HepG2 (cell line): ENCODE results near the gene CLIP2. TPM values are rescaled to one million over a fixed set of nuclear protein-coding genes. Genes with fewer than 3 reads are reported as not detected.

ENCODE experiments used
- ARID2 ChIP-seq: sonication (generic); formaldehyde crosslinking; IDR thresholded peaks from 2 replicates; pipeline ENCODE4 v1.8.1; 2022; ENCODE audit warnings: mild to moderate bottlenecking, missing genetic modification reagents, borderline replicate concordance
- ATF7-NPFF ChIP-seq: sonication (generic); formaldehyde crosslinking; IDR thresholded peaks from 2 replicates; pipeline ENCODE4 v1.8.1; 2023; ENCODE audit warnings: mild to moderate bottlenecking, low read depth, missing genetic modification reagents, moderate library complexity
- BORCS8-MEF2B ChIP-seq: sonication (generic); formaldehyde crosslinking; IDR thresholded peaks from 2 replicates; pipeline ENCODE4 v1.8.0; 2022; ENCODE audit warnings: mild to moderate bottlenecking, missing genetic modification reagents
- CBX2 ChIP-seq, 2 experiments: fragments of 200-600 bp in 1 of 2; sonication (generic); formaldehyde crosslinking in 1 of 2; IDR thresholded peaks; 2 replicates each; pipeline versions ENCODE4 v1.7.0 to v1.8.1; 2018 to 2022; ENCODE audit warnings: low read depth in 2 of 2, low read length in 1 of 2, mild to moderate bottlenecking in 1 of 2, missing genetic modification reagents in 1 of 2
- CREM ChIP-seq, 2 experiments: sonication (generic) in 1 of 2; formaldehyde crosslinking in 1 of 2; IDR thresholded peaks; 2 replicates each; pipeline versions ENCODE4 v1.4.0 to v1.6.1; 2016 to 2020; ENCODE audit warnings: antibody characterized with exemption in 1 of 2, mild to moderate bottlenecking in 1 of 2, missing genetic modification reagents in 1 of 2
- FOSL1 ChIP-seq: sonication (generic); formaldehyde crosslinking; IDR thresholded peaks from 2 replicates; pipeline ENCODE4 v1.9.0; 2021; ENCODE audit warnings: missing genetic modification reagents, borderline replicate concordance
- LBX2 ChIP-seq: sonication (generic); formaldehyde crosslinking; IDR thresholded peaks from 2 replicates; pipeline ENCODE4 v1.5.0; 2020; ENCODE audit warnings: missing genetic modification reagents, mild to moderate bottlenecking, borderline replicate concordance
- LCORL ChIP-seq, 2 experiments: fragments of 450-650 bp in 1 of 2; sonication (generic) in 1 of 2; formaldehyde crosslinking in 1 of 2; IDR thresholded peaks; 2 replicates each; pipeline versions ENCODE4 v1.5.0 to v1.6.1; 2017 to 2020; ENCODE audit warnings: antibody characterized with exemption in 1 of 2, missing genetic modification reagents in 1 of 2
- NFE2L2 ChIP-seq: fragments of 150-350 bp; IDR thresholded peaks from 2 replicates; pipeline ENCODE4 v1.6.1; 2014; ENCODE audit warnings: low read length
- SMAD1 ChIP-seq: sonication (generic); formaldehyde crosslinking; IDR thresholded peaks from 2 replicates; pipeline ENCODE4 v1.4.0; 2020; ENCODE audit warnings: missing genetic modification reagents, low read depth, mild to moderate bottlenecking, borderline replicate concordance
- SRF ChIP-seq: IDR thresholded peaks from 2 replicates; pipeline ENCODE4 v1.6.1; 2011; ENCODE audit warnings: mild to moderate bottlenecking, low read depth, low read length, moderate library complexity
- TFDP2 ChIP-seq: sonication (generic); formaldehyde crosslinking; IDR thresholded peaks from 2 replicates; pipeline ENCODE4 v1.4.0; 2020; ENCODE audit warnings: missing genetic modification reagents
- THYN1 ChIP-seq: sonication (generic); formaldehyde crosslinking; IDR thresholded peaks from 2 replicates; pipeline ENCODE4 v1.8.1; 2023; ENCODE audit warnings: low read depth, mild to moderate bottlenecking, moderate library complexity, missing genetic modification reagents, borderline replicate concordance
- ZBED4 ChIP-seq: sonication (generic); formaldehyde crosslinking; IDR thresholded peaks from 2 replicates; pipeline ENCODE4 v1.4.0; 2020; ENCODE audit warnings: missing genetic modification reagents, borderline replicate concordance
- ZBTB21 ChIP-seq: sonication (generic); formaldehyde crosslinking; IDR thresholded peaks from 2 replicates; pipeline ENCODE4 v1.4.0; 2020; ENCODE audit warnings: missing genetic modification reagents
- ZFP37 ChIP-seq: sonication (generic); formaldehyde crosslinking; IDR thresholded peaks from 2 replicates; pipeline ENCODE4 v1.4.0; 2020; ENCODE audit warnings: missing genetic modification reagents, borderline replicate concordance
- ZFY ChIP-seq: sonication (generic); formaldehyde crosslinking; IDR thresholded peaks from 2 replicates; pipeline ENCODE4 v1.4.0; 2020; ENCODE audit warnings: missing genetic modification reagents
- ZNF101 ChIP-seq: sonication (generic); formaldehyde crosslinking; IDR thresholded peaks from 2 replicates; pipeline ENCODE4 v1.4.0; 2020; ENCODE audit warnings: mild to moderate bottlenecking, low read depth, missing genetic modification reagents, borderline replicate concordance
- ZNF143 ChIP-seq: sonication (generic); formaldehyde crosslinking; IDR thresholded peaks from 2 replicates; pipeline ENCODE4 v1.4.0; 2020; ENCODE audit warnings: missing genetic modification reagents
- ZNF333 ChIP-seq: sonication (generic); formaldehyde crosslinking; IDR thresholded peaks from 2 replicates; pipeline ENCODE4 v1.4.0; 2020; ENCODE audit warnings: mild to moderate bottlenecking, missing genetic modification reagents, borderline replicate concordance
- ZNF33A ChIP-seq: sonication (generic); formaldehyde crosslinking; IDR thresholded peaks from 2 replicates; pipeline ENCODE4 v1.5.1; 2020; ENCODE audit warnings: missing genetic modification reagents, mild to moderate bottlenecking, moderate library complexity, borderline replicate concordance
- ZNF558 ChIP-seq: sonication (generic); formaldehyde crosslinking; IDR thresholded peaks from 2 replicates; pipeline ENCODE4 v1.9.0; 2022; ENCODE audit warnings: mild to moderate bottlenecking, missing genetic modification reagents, borderline replicate concordance
- ZNF776 ChIP-seq: sonication (generic); formaldehyde crosslinking; IDR thresholded peaks from 2 replicates; pipeline ENCODE4 v1.4.0; 2020; ENCODE audit warnings: mild to moderate bottlenecking, missing genetic modification reagents
- polyA plus RNA-seq, 8 experiments: library from polyadenylated mRNA; depleted of rRNA in 3 of 8; stranded (reverse) in 7 of 8; unstranded in 1 of 8; fragments of >200 nt; fragmentation: Illumina TruSeq in 4 of 8; extraction: Trizol in 4 of 8; gene quantifications; 2 replicates each; pipeline versions ENCODE4 v1.2.1 to v1.2.3, GENCODE V29; 2011 to 2016; ENCODE audit warnings: low read depth in 4 of 8, missing spikeins in 1 of 8, mixed read lengths in 1 of 8; ENCODE audit not compliant: insufficient read depth in 1 of 8
- total RNA-seq, 5 experiments: library from RNA; depleted of rRNA; stranded (reverse); fragments of >200 nt; fragmentation: Illumina TruSeq; extraction: Trizol; gene quantifications; 2 replicates each; pipeline ENCODE4 v1.2.3, GENCODE V29; 2016; ENCODE audit warnings: low read depth in 1 of 5

CLIP2 gene
- total and polyA plus RNA-seq, 2 of the 13 experiments (the other 11 are each of a cell fraction or from before 2014, with no cell fraction given): 6.5 to 17.4 TPM

GRCh38 chr7:74263399-74264120, 25.6 kb upstream of the CLIP2 start (continued):
- TF ChIP-seq ZNF33A (CRISPR knock-in tag) (no peak), ZNF143 (no peak), ZNF558 (CRISPR knock-in tag) (no peak), THYN1 (CRISPR knock-in tag) (no peak), TFDP2 (no peak), ATF7-NPFF (no peak), ZNF776 (no peak), BORCS8-MEF2B (CRISPR knock-in tag) (peak; percentile 30; the same call in 1 of the 2 replicates), CBX2 (IDR thresholded peaks at IDR 0.05; ENCODE audit: low read depth, low read length) (no peak), CBX2 (CRISPR knock-in tag; IDR thresholded peaks at IDR 0.05; ENCODE audit: low read depth) (no peak), ZBTB21 (CRISPR knock-in tag) (no peak), ZFP37 (CRISPR knock-in tag) (no peak), FOSL1 (CRISPR knock-in tag) (no peak), ZNF333 (CRISPR knock-in tag) (no peak), NFE2L2 (no peak), ZFY (peak; percentile 44; the same call in 1 of the 2 replicates), LCORL (IDR thresholded peaks at IDR 0.05) (no peak), LCORL (CRISPR knock-in tag; IDR thresholded peaks at IDR 0.05) (0 out of 2 replicates have a peak, but pooled peaks have one; percentile 32), CREM (IDR thresholded peaks at IDR 0.05) (no peak), CREM (CRISPR knock-in tag; IDR thresholded peaks at IDR 0.05) (no peak), SRF (no peak), ZBED4 (CRISPR knock-in tag) (0 out of 2 replicates have a peak, but pooled peaks have one; percentile 19), ZNF101 (CRISPR knock-in tag) (no peak), ARID2 (CRISPR knock-in tag) (no peak), LBX2 (CRISPR knock-in tag) (no peak), SMAD1 (no peak)
